Esophagus (tissue), 2 donors: ENCODE results near the gene PDGFA. TPM values are rescaled to one million over a fixed set of nuclear protein-coding genes. Genes with fewer than 3 reads are reported as not detected.

Experiments
- H3K27ac ChIP-seq, 2 donors: one replicate each; pipeline ENCODE4 v1.5.1; 2013; ENCODE audit warnings: low read depth in 2 of 2, mild to moderate bottlenecking in 2 of 2, inconsistent platforms in 1 of 2, low read length in 1 of 2, moderate library complexity in 1 of 2
- H3K27me3 ChIP-seq, 2 donors: one replicate each; pipeline ENCODE4 v1.6.1; 2013; ENCODE audit warnings: low read length in 2 of 2, control low read depth in 1 of 2, mild to moderate bottlenecking in 1 of 2; ENCODE audit not compliant: insufficient read depth in 2 of 2, control insufficient read depth in 1 of 2
- H3K36me3 ChIP-seq, 2 donors: one replicate each; pipeline ENCODE4 v1.6.1; 2013; ENCODE audit warnings: low read length in 1 of 2; ENCODE audit not compliant: control insufficient read depth in 2 of 2, insufficient read depth in 2 of 2
- H3K4me1 ChIP-seq, 2 donors: one replicate each; pipeline ENCODE4 v1.6.1; 2013; ENCODE audit warnings: low read length in 1 of 2; ENCODE audit not compliant: control insufficient read depth in 2 of 2, insufficient read depth in 2 of 2
- H3K4me3 ChIP-seq, 2 donors: one replicate each; pipeline ENCODE4 v1.5.1; 2013; ENCODE audit warnings: low read length in 2 of 2, mild to moderate bottlenecking in 2 of 2, low read depth in 1 of 2, moderate library complexity in 1 of 2
- H3K9me3 ChIP-seq, 2 donors: one replicate each; pipeline ENCODE4 v1.6.1; 2013; ENCODE audit warnings: mild to moderate bottlenecking in 2 of 2, low read depth in 1 of 2, low read length in 1 of 2, moderate library complexity in 1 of 2; ENCODE audit not compliant: control insufficient read depth in 2 of 2, insufficient read depth in 1 of 2
- WGBS, 2 donors: extraction: QIAGEN DNeasy Blood & Tissue Kit; methylation state at CpG; one replicate each; pipeline ENCODE4 v1.1.7; 2013; 5-methylcytosine and 5-hydroxymethylcytosine counted together
- polyA plus RNA-seq, 2 donors: library from polyadenylated mRNA; stranded (reverse); fragments of 200-250 nt; gene quantifications; one replicate each; pipeline ENCODE4 v1.2.3, GENCODE V29; 2013
- donor health status: healthy with polysubstance abuse.
- donor health status: Bipolar disorder and iron deficiency.

The PDGFA gene
- polyA plus RNA-seq, 2 donors, result 5.5 to 6.1 TPM

DNA sequence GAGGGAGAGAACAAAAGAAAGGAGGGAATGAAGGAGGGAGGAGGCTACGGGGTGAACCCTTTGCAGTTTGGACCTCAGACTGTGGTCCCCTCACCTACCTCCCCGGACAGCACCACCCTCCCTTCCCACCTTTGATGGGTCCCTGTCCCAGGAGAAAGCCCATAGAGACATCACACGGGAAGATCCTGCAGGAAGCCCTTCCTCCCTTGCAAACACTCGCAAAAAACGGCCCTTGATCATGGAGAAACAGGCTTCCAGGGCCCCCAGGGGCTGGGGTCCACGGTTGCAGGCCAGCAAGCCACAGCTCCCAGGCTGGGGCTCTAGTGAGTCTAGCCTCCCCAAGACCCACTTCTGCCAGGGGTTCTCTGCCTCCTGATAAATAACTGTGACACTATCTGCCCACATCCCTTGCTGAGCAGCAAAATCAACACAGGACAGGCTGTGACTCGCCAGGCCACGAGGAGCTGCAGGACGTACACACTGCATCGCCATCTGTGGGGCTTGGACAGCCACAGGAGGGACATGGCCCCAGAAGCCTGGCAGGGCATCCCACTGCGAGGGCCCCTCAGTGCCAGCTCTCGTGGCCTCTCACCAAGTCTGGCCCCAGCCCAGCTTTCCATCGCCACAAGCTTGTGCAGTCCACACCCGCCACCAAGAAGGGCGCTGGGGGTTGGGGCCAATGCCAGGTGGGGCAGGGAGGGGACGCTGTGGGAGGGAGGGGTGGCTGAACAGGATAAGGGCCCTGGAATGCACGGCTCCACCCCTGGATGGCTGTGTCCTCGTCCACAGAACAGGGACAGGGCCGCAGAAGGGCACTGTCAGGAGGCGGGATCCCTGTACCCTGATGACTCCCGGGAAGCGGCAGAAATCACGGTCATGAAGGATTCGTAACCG is 34.2 kb downstream of the PDGFA start:
- Histone ChIP-seq H3K36me3 (no peaks in the 10 kb centered on the region), H3K4me3 (no peak overlapping the region), H3K27me3 (no peaks in the 10 kb centered on the region), H3K4me1 (peaks cover 4 to 8% of the 10 kb centered on the region in 2 donors), H3K9me3 (no peaks in the 10 kb centered on the region), H3K27ac (no peak overlapping the region)
- WGBS, 2 donors, result 46 to 57% methylated on average over 25 of the region's 25 CpGs

DNA sequence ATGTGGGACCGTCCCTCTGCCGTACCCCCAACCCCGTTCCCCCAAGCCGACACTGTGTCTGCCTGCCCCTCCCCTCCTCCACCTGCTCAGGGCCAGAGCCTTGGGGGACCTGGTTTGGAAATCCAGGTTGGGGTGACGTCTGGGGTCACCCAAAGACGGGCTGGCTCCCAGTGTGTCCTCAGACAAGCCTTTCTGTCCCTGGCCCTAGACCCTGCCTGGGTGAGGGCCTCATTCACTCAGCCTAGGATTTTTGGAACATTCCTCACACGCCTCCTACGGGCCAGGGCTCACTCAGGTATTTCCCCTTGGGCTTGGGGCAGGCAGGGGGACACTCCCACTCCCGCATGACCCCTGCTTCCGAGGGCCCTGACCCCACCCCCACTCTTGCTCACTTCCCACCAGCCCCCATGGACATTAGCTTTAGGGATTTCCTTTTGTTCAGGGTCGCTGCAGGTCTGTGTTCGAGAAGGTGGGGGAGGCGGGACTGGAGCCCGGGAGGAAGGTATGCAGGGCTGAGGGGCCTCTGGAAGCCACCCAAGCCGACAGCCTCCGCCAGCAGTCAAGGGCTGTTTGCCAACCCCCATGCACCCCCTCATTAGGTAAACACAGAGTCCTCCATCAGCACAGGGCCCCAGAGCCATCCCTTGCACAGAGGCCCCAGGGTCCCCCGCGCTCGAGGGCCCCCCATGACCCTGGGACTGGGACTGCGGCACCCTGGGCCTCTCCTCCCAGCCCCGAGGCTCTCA is 35.1 kb downstream of the PDGFA start:
- no peak overlapping the region for H3K27ac ChIP-seq
- WGBS, 2 donors, result 64% methylated on average over 21 of the region's 21 CpGs

DNA sequence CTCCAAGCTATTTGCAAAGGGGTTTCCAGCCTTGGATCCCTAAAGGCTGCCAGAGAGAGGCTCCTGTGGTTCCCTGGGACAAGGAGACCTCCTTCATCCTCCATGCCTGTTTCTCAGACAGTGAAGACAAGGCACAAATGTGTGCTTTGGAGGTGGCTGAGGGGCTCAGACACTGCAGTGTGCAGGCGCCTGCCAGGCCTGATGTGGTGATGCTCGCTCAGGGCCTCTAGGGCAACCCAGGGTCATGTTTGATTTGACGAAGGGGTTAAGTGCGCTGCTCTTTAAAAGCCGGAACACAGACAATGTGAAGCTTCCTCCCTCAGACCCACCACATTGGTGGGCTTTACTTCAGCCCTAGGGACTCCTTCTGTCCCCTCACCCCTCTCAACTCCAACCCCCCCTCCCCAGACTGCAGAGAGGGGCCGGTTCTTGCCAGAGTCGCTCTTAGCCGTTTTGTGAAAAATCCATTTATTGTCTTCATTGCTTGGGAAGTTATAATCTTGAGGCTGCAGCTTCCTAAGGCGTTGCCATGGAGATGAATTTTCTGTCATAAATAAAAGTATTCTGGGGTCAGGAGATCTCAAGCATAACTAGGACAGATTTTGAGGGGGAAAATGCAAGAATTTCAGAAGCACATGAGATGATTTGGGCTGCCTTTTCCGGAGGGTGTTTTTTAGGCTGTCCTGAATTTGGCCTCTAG is 35.8 kb downstream of the PDGFA start:
- Histone ChIP-seq H3K27ac (no peak overlapping the region), H3K4me3 (no peak overlapping the region), H3K27me3 (no peaks in the 10 kb centered on the region), H3K4me1 (peaks cover 4 to 6% of the 10 kb centered on the region in 2 donors), H3K9me3 (no peaks in the 10 kb centered on the region), H3K36me3 (no peaks in the 10 kb centered on the region)
- WGBS, 2 donors, result 80% methylated on average over 10 of the region's 10 CpGs

More for the DNA sequence above, 35.1 kb downstream of the PDGFA start:
- no peaks in the 10 kb centered on the region for H3K9me3 ChIP-seq
- H3K36me3 ChIP-seq, result no peaks in the 10 kb centered on the region
- H3K4me3 ChIP-seq, result no peak overlapping the region
- H3K4me1 ChIP-seq, result peaks cover 4 to 6% of the 10 kb centered on the region in 2 donors
- H3K27me3 ChIP-seq, result no peaks in the 10 kb centered on the region

DNA sequence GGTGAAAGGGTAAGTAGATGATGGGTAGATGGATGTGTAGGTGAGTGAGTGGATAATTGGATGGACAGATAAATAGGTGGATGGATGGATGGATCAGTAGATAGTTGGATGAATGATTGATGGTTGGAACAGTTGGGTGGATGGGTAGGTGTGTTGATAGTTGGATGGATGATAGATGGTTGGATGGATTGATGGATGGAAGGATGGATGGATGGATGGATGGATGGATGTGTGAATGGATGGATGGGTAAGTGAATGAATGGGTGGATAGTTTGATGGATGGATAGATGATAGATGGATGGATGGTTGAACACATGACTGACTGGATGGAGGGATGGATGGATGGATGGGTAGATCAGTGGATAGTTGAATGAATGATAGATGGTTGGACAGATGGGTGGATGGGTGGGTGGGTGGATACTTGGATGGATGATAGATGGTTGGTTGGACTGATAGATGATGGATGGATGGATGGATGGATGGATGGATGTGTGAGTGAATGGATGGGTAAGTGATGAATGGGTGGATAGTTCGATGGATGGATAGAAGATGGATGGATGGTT is 37.0 kb downstream of the PDGFA start:
- no peak overlapping the region for H3K4me3 ChIP-seq
- no peaks in the 10 kb centered on the region for H3K36me3 ChIP-seq
- WGBS, 2 donors, result 95 to 100% methylated on average over 1 of the region's 1 CpG
- no peak overlapping the region for H3K27ac ChIP-seq
- H3K4me1 ChIP-seq, result peaks cover 4 to 6% of the 10 kb centered on the region in 2 donors
- H3K27me3 ChIP-seq, result no peaks in the 10 kb centered on the region
- H3K9me3 ChIP-seq, result no peaks in the 10 kb centered on the region

DNA sequence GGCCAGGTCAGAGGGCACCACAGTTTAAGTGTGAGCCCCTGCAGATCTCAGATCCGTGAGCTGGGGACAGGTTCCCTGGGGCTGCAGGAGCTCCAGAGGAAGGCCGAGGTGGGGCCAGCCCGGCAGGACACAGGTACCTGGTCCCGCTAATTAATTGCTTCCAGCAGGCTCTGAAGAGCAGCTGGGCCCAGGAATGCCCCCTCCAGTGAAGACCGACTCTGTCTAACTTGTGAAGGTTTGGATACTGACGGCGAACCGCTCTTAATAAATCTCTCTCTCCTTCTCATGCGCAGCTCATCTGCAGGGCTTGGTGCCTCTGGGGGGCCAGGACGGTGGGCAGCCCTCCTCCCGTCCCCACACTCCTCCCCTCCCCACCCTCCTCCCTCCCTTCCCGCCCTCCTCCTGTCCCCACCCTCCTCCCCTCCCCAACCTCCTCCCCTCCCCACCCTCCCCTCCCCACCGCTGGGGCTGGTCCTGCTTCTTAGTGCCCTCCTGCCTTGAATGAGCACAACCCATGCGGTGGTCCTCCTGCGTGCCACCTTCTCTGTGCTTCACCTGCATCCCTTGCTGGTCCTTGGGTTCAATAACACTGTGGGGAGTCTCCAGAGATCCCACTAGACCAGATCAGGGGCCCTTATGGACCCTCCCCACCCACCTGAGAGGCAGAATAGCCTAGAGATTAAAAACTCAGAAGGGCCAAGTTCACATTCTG is 38.3 kb downstream of the PDGFA start:
- 87 to 88% methylated on average over 13 to 15 of the region's 15 CpGs for WGBS, 2 donors
- H3K27ac ChIP-seq, result no peak overlapping the region
- no peak overlapping the region for H3K4me3 ChIP-seq

DNA sequence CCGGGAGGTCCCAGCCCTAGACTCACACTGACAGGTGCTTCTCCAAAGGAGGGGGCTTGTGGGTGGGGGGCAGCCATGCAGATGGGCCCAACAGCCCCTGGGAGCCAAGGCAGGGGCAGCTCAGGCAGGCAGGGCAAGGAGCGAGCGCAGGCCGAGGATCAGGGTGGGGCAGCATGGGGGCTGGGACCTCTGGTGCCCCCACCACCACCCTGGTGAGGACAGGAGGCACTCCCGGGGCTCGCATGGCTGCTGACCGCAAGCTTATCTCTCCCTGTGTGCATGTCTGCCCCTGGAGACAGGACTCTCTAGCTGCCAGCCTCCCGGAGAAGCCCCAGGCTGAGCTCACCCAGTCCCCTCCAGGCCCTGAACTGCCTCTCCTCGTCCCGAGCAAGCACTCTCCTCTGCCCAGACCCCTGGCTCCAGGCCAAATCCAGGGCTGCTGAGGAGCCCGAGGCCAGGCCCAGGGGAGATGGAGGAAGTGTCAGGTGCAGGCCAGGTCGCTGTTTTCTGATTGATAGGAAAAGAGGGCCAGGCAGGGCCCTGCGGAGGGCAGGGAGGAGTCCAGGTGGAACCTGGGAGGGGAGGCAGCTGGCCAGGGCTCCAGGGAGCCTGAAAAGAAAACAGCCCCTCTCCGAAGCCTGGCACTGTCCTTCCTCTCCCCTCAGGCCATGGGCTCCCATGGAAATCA is 39.0 kb downstream of the PDGFA start:
- Histone ChIP-seq H3K4me3 (no peak overlapping the region), H3K9me3 (no peaks in the 10 kb centered on the region), H3K27me3 (no peaks in the 10 kb centered on the region), H3K36me3 (no peaks in the 10 kb centered on the region), H3K27ac (no peak overlapping the region), H3K4me1 (peaks cover 4% of the 10 kb centered on the region in 2 donors)
- WGBS, 2 donors, result 60 to 67% methylated on average over 13 to 14 of the region's 14 CpGs

More for the DNA sequence above, 38.3 kb downstream of the PDGFA start:
- H3K9me3 ChIP-seq, result no peaks in the 10 kb centered on the region
- no peaks in the 10 kb centered on the region for H3K27me3 ChIP-seq
- no peaks in the 10 kb centered on the region for H3K36me3 ChIP-seq
- peaks cover 4 to 6% of the 10 kb centered on the region in 2 donors for H3K4me1 ChIP-seq

DNA sequence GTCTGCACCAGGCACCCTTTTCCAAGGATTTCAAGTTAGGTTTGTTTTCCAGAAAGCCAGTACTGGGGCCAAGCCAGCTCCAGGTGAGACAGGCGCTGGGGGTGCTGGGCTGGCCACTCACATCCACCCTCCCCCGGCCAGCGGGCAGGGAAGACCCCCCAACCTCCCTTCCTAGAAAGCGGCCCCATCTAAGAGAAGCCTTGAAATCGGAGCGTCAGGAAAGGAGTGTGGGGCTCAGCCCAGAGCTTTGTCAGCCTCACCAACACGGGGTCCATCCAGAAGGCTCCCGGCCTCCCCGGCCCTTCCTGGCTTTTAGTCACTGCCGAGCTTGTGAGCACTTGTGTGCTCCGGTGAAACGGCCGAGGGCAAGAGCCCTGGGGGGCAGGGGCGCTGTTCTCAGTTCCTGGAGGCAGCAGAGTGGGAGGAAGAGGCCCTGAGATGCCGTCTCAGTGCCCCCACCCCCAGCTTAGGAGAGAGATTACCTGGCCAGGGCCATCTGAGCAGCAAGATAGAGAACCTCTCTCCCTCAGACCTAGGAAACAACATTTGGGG is 39.6 kb downstream of the PDGFA start:
- no peaks in the 10 kb centered on the region for H3K36me3 ChIP-seq
- H3K27me3 ChIP-seq, result no peaks in the 10 kb centered on the region
- no peak overlapping the region for H3K27ac ChIP-seq
- H3K4me1 ChIP-seq, result no peaks in the 10 kb centered on the region
- no peak overlapping the region for H3K4me3 ChIP-seq
- WGBS, 2 donors, result 72 to 75% methylated on average over 15 of the region's 15 CpGs
- H3K9me3 ChIP-seq, result no peaks in the 10 kb centered on the region

DNA sequence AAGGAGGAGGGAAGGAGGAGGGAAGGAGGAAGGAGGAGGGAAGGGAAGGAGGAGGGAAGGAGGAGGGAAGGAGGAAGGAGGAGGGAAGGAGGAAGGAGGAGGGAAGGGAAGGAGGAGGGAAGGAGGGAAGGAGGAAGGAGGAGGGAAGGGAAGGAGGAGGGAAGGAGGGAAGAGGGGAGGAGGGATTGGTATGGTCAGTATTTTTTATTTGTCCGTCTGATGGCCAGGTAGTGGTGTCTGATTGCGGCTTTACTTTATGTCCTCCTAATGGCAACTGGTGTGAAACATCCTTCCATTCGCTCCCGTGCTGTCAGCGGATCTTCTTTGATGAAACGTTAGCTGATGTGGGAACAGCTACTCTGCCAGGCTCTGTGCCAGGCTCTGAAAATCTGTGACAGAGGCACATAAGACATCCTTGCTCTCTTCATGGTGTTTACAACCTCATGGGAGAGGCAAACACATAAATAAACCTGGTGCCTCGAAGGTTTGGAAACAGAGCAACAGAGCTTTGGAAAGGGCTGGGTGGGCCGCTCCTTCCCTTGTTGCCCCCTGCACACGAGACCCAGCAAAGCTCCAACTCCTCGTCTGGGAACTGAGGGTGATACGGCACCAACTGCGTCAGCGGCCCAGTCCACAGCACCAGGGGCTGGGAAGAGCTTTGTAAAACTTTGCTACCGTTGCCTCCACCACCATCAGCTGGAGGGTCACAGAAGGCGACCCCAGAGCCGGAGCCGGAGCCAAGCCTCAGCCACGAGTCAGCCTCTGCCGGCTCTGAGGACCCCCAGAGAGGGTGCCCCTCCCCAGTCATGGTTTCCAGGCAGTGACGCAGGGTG is 40.3 kb downstream of the PDGFA start:
- Histone ChIP-seq H3K4me3 (no peak overlapping the region), H3K36me3 (no peaks in the 10 kb centered on the region), H3K9me3 (no peaks in the 10 kb centered on the region), H3K27me3 (no peaks in the 10 kb centered on the region), H3K4me1 (no peaks in the 10 kb centered on the region), H3K27ac (no peak overlapping the region)
- WGBS, 2 donors, result 79 to 82% methylated on average over 20 of the region's 20 CpGs
